GM19372 (cell line): ENCODE results near the gene ZNF418.
"Not testable (repeated sequence)": the region's sequence is repeated elsewhere in the genome, so short reads cannot be mapped to it uniquely, and the experiment has no call there.

Experiments
- ATAC-seq: cut with Tn5 transposase; IDR thresholded peaks from one replicate; pipeline ENCODE4 v1.9.1; 2021; ENCODE audit warnings: mild to moderate bottlenecking, low read depth, moderate library complexity; ENCODE audit not compliant: unreplicated experiment

Gene ZNF418

GRCh38 chr19:57890706-57891105 lies 44.5 kb downstream of the ZNF418 start:
- not testable (repeated sequence) for ATAC-seq

- no peak for ATAC-seq
Measured at GRCh38 chr19:57888560-57889231, 46.5 kb downstream of the ZNF418 start, which contains the start of gene ZNF814. ZNF814 (minus strand) TSS chr19:57889037; CDS start chr19:57888802, 235 bp downstream.

DNA sequence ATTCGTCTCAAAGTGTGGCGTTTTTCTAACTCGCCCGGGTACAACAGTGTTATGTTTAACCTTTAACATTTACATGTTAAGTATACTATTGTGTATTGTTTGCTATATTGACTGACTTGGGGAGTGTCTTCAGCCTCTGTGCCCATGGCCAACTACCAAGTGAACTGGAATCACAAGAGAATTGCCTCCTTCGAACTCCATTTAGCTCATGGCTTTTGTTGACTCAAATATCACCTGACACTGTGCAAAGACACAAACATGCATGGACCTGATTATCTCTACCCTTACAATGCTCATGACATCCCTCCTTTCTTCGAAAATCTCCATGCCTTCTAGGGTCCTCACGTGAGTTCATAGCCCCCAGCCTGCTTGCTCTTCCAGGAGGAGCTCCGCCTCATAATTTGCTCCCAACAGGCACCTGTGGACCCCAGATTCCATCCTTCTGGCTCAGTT lies 47.1 kb downstream of the ZNF418 start:
- no peak for ATAC-seq

DNA sequence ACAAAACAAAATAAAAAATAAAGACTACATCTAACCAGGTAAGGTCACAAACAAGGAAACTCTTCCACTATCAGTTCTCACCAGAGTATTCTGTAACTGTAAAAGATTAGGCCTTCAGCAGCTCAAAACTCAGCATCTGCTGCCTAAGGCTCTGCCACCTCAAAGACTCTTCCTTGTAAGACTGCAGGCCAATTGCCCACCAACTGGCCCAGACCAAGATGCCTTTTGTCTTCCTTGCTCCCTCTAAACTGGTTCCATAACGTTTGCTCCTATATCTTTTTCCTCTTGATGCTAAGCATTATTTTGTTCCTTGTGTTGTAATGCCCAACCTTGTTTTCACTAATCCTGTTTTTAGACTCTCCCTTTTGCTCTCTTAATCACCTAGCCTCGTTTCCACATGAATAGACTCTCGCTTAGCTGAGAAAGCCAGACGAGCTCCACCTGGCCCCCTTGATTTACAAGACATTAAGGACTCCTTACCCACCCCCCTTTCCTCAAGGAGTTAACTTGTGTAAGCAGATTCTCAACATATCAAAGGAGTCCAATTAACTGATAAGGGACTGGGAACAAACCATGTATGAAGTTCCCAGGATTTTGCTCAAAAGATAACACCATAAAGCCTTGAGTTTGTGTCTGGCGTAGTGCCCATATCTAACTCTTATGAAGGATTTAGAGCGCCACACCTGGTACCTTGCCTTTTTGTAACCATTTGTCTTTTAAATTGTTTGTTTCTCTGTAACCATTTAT lies 47.8 kb downstream of the ZNF418 start:
- ATAC-seq, result no peak

GRCh38 chr19:57886046-57886445 lies 49.2 kb downstream of the ZNF418 start:
- ATAC-seq, result no peak

GRCh38 chr19:57873883-57874799 lies 61.1 kb downstream of the ZNF418 start:
- not testable (repeated sequence) for ATAC-seq

GRCh38 chr19:57872450-57872849 lies 62.8 kb downstream of the ZNF418 start:
- ATAC-seq, result no peak
